ENCODE data around the gene GNPNAT1.

- no peak for TF ChIP-seq CTCF (conservative IDR thresholded peaks at IDR 0.05; ENCODE audit: low read depth, low read length)
- TF ChIP-seq EZH2 (IDR thresholded peaks at IDR 0.05; ENCODE audit: low read length, unreplicated experiment): no peak
Observed at GRCh38 chr14:52740751-52741150, 50.7 kb downstream of the GNPNAT1 start.

Measured in PC-3 (cell line).